GM19455 (cell line): ENCODE measurements around the gene EIF4G3.
"Not testable (repeated sequence)": the region's sequence is repeated elsewhere in the genome, so short reads cannot be mapped to it uniquely, and the experiment has no call there.

Experiments
- ATAC-seq: cut with Tn5 transposase; IDR thresholded peaks from one replicate; pipeline ENCODE4 v1.9.1; 2021; ENCODE audit not compliant: unreplicated experiment

Gene EIF4G3

GRCh38 chr1:21176586-21177555 lies at the start of gene EIF4G3:
TSS of gene EIF4G3 (minus strand) at chr1:21176897. CDS start at chr1:21002742, 174,155 bp downstream.
- ATAC-seq: peak; percentile 89

- ATAC-seq: no peak
Observed at GRCh38 chr1:21225065-21225464, 48.4 kb upstream of the EIF4G3 start.

- ATAC-seq: no peak
Observed at GRCh38 chr1:21220815-21221214, 44.1 kb upstream of the EIF4G3 start.

GRCh38 chr1:21219674-21220073 lies 43.0 kb upstream of the EIF4G3 start:
- no peak for ATAC-seq

GRCh38 chr1:21217812-21218596 lies 41.3 kb upstream of the EIF4G3 start:
- no peak for ATAC-seq

GRCh38 chr1:21216835-21217811 lies 40.4 kb upstream of the EIF4G3 start:
- ATAC-seq: no peak

GRCh38 chr1:21212126-21212525 lies 35.4 kb upstream of the EIF4G3 start:
- no peak for ATAC-seq

GRCh38 chr1:21208137-21208700 lies 31.5 kb upstream of the EIF4G3 start:
- ATAC-seq: not testable (repeated sequence)

- no peak for ATAC-seq
Observed at GRCh38 chr1:21206117-21206516, 29.4 kb upstream of the EIF4G3 start.

- ATAC-seq: no peak
Observed at GRCh38 chr1:21205416-21205815, 28.7 kb upstream of the EIF4G3 start.

GRCh38 chr1:21201650-21202049 lies 25.0 kb upstream of the EIF4G3 start:
- ATAC-seq: no peak

- ATAC-seq: not testable (repeated sequence)
Observed at GRCh38 chr1:21201238-21201637, 24.5 kb upstream of the EIF4G3 start.

- ATAC-seq: no peak
Observed at GRCh38 chr1:21200767-21201166, 24.1 kb upstream of the EIF4G3 start.

GRCh38 chr1:21198929-21199328 lies 22.2 kb upstream of the EIF4G3 start:
- no peak for ATAC-seq

- no peak for ATAC-seq
Observed at GRCh38 chr1:21192871-21193270, 16.2 kb upstream of the EIF4G3 start.

- no peak for ATAC-seq
Observed at GRCh38 chr1:21192284-21192683, 15.6 kb upstream of the EIF4G3 start.

GRCh38 chr1:21190771-21191170 lies 14.1 kb upstream of the EIF4G3 start:
- ATAC-seq: not testable (repeated sequence)

- ATAC-seq: no peak
Observed at GRCh38 chr1:21189906-21190500, 13.3 kb upstream of the EIF4G3 start.

GRCh38 chr1:21189421-21189820 lies 12.7 kb upstream of the EIF4G3 start:
- no peak for ATAC-seq

GRCh38 chr1:21188235-21188634 lies 11.5 kb upstream of the EIF4G3 start:
- no peak for ATAC-seq
